Activated gamma-delta T cell treated with anti-CD3 and anti-CD28 coated beads, Interleukin-2, amount 50 U/mL, for 16 hours (primary cell): ENCODE measurements around the gene ALDH1A1.

ENCODE experiments used
- DNase-seq: peaks from one replicate; pipeline ENCODE4 v3.0.0-alpha.2; 2020; ENCODE audit warnings: low read depth

Gene ALDH1A1

DNA sequence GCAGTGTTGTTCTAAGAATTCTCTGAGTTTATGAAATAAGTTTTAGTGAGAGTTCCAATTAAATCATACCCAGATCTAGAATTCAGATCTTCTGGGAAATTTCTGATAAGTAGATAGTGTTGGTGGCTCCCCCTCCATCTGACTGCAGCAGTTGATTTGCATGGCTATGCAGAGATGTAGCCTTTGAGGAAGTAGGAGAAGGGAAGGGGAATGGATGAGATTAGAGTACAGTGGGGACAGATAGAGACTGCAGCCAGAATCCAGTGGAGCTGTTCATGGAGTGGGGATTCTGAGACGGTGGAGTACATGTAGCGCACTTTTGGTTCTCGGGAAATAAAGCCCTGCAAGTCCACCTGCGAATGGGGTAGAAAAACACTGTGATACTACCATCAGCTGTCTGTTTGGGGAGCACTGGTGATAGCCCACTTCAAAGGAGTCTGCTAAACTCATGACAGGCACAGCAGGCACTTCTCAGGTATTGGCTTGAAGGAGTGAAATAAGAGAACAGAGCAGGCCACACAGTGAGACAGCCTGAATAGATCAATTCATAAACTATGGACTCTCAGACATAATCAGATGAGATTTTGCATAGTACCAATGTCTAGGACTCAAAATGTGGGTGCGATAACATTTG, 96.8 kb downstream of the ALDH1A1 start:
- no peak for DNase-seq

GRCh38 chr9:72855321-72855720, 97.5 kb downstream of the ALDH1A1 start:
- no peak for DNase-seq
